Measurements from ENCODE around the gene RNF103. TPM values are rescaled to one million over a fixed set of nuclear protein-coding genes. Genes with fewer than 3 reads are reported as not detected.

RNF103 gene
- total RNA-seq, 1 experiment from 2014 or later: 16.1 TPM

- H3K27ac ChIP-seq (ENCODE audit: low read depth, low read length): no peak overlapping the region
- BruUV-seq (replicated peaks): no TSS peak
- POLR2A ChIA-PET: no interaction called here
These were observed 4.4 kb upstream of the RNF103 start for GRCh38 chr2:86628091-86628522.

More at GRCh38 chr2:86628091-86628522, 4.4 kb upstream of the RNF103 start:
- intact Hi-C loops (cut with micrococcal nuclease): no loop called here
- H3K9me3 ChIP-seq (ENCODE audit: control insufficient read depth in 1 of 2, insufficient read depth in 1 of 2, low read depth in 1 of 2, low read length in 2 of 2): no peaks in the 10 kb centered on the region
- H3K79me2 ChIP-seq (ENCODE audit: insufficient read depth, low read length): no peaks in the 10 kb centered on the region
- H3K4me2 ChIP-seq (ENCODE audit: low read length): no peak overlapping the region
- H3K27me3 ChIP-seq (ENCODE audit: insufficient read depth, low read length): no peaks in the 10 kb centered on the region
- no peaks in the 10 kb centered on the region for H4K20me1 ChIP-seq (ENCODE audit: insufficient read depth)
- H3K4me1 ChIP-seq (ENCODE audit: control insufficient read depth in 1 of 2, insufficient read depth in 2 of 2, low read length in 2 of 2): peaks cover 5 to 9% of the 10 kb centered on the region in 2 experiments; a peak in 3 of 4 replicates
- TF ChIP-seq RAD21 (IDR thresholded peaks at IDR 0.05; ENCODE audit: low read depth) (no peak), EGR1 (IDR thresholded peaks at IDR 0.05; ENCODE audit: low read depth) (no peak), CBX3 (IDR thresholded peaks at IDR 0.05; ENCODE audit: low read depth) (no peak), EZH2phosphoT487 (IDR thresholded peaks at IDR 0.05; ENCODE audit: borderline replicate concordance) (no peak), ZFX (IDR thresholded peaks at IDR 0.05) (no peak), ZNF274 (IDR thresholded peaks at IDR 0.05; ENCODE audit: low read depth, low read length) (no peak), REST (IDR thresholded peaks at IDR 0.05; ENCODE audit: low read depth) (no peak), SIN3A (IDR thresholded peaks at IDR 0.05; ENCODE audit: low read depth) (no peak), JUND (IDR thresholded peaks at IDR 0.05) (no peak), SP1 (IDR thresholded peaks at IDR 0.05; ENCODE audit: low read depth) (no peak)
- TF ChIP-seq, protein P1, sequence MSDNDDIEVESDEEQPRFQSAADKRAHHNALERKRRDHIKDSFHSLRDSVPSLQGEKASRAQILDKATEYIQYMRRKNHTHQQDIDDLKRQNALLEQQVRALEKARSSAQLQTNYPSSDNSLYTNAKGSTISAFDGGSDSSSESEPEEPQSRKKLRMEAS (IDR thresholded peaks at IDR 0.05): no peak
- TF ChIP-seq, protein P2, sequence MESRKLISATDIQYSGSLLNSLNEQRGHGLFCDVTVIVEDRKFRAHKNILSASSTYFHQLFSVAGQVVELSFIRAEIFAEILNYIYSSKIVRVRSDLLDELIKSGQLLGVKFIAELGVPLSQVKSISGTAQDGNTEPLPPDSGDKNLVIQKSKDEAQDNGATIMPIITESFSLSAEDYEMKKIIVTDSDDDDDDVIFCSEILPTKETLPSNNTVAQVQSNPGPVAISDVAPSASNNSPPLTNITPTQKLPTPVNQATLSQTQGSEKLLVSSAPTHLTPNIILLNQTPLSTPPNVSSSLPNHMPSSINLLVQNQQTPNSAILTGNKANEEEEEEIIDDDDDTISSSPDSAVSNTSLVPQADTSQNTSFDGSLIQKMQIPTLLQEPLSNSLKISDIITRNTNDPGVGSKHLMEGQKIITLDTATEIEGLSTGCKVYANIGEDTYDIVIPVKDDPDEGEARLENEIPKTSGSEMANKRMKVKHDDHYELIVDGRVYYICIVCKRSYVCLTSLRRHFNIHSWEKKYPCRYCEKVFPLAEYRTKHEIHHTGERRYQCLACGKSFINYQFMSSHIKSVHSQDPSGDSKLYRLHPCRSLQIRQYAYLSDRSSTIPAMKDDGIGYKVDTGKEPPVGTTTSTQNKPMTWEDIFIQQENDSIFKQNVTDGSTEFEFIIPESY (IDR thresholded peaks at IDR 0.05; ENCODE audit: extremely low read depth, insufficient replicate concordance, low read length): no peak
- H3K4me3 ChIP-seq (replicated peaks in 1 of 2; ENCODE audit: low read depth in 1 of 2, low read length in 2 of 2): no peak overlapping the region
- DNase-seq (ENCODE audit: low read depth, low spot score) (no peak), ATAC-seq (no peak)
- H3K36me3 ChIP-seq (ENCODE audit: control insufficient read depth in 1 of 2, insufficient read depth in 2 of 2, low read length in 2 of 2): no peaks in the 10 kb centered on the region
- ChIA-PET RAD21 (ENCODE audit: low non-redundant PET in 1 of 2, low total read pairs in 2 of 2, uncharacterized antibody in 2 of 2, unreplicated experiment in 2 of 2) (no interaction called here), CTCF (no interaction called here)
- H3K9me2 ChIP-seq (ENCODE audit: insufficient read depth): no peaks in the 10 kb centered on the region
- H2AFZ ChIP-seq (ENCODE audit: low read depth, low read length, poor library complexity, severe bottlenecking): no peak overlapping the region
- H3K9ac ChIP-seq (ENCODE audit: low read length): no peak overlapping the region
